GM12878 (cell line): Measurements from ENCODE around the gene FAM20B. TPM values are rescaled to one million over a fixed set of nuclear protein-coding genes. Genes with fewer than 3 reads are reported as not detected.

ENCODE experiments used
- ATF2 ChIP-seq: IDR thresholded peaks from 2 replicates; pipeline ENCODE4 v1.6.1; 2012; ENCODE audit warnings: low read length, inconsistent platforms
- BCL3 ChIP-seq: IDR thresholded peaks from 2 replicates; pipeline ENCODE4 v1.6.1; 2011; ENCODE audit warnings: borderline replicate concordance, low read depth, mild to moderate bottlenecking, moderate library complexity, low read length; ENCODE audit not compliant: insufficient read depth, poor library complexity, severe bottlenecking
- CBX3 ChIP-seq: fragments of 200-600 bp; sonication (generic); IDR thresholded peaks from 2 replicates; pipeline ENCODE4 v1.6.1; 2016; ENCODE audit warnings: low read depth, borderline replicate concordance
- CHD4 ChIP-seq: fragments of 200-600 bp; sonication (generic); IDR thresholded peaks from 2 replicates; pipeline ENCODE4 v1.6.1; 2016; ENCODE audit warnings: mild to moderate bottlenecking
- DPF2 ChIP-seq: fragments of 450-650 bp; IDR thresholded peaks from 2 replicates; pipeline ENCODE4 v1.6.1; 2017; ENCODE audit warnings: mild to moderate bottlenecking
- FOXK2 ChIP-seq: fragments of 450-650 bp; IDR thresholded peaks from 2 replicates; pipeline ENCODE4 v1.6.1; 2017; ENCODE audit warnings: mild to moderate bottlenecking, moderate library complexity
- HCFC1 ChIP-seq: fragments of 150-350 bp; IDR thresholded peaks from 2 replicates; pipeline ENCODE4 v1.6.1; 2014; ENCODE audit warnings: low read length
- IKZF2 ChIP-seq, 2 experiments: fragments of 450-650 bp; IDR thresholded peaks; 2 replicates each; pipeline ENCODE4 v1.6.1; 2017; ENCODE audit warnings: mild to moderate bottlenecking in 2 of 2, moderate library complexity in 2 of 2
- IRF3 ChIP-seq: fragments of 450-650 bp; IDR thresholded peaks from 2 replicates; pipeline ENCODE4 v1.6.1; 2014; ENCODE audit warnings: mild to moderate bottlenecking
- NFIC ChIP-seq: IDR thresholded peaks from 2 replicates; pipeline ENCODE4 v1.6.1; 2012; ENCODE audit warnings: low read depth, mild to moderate bottlenecking, inconsistent platforms, low read length, moderate library complexity
- NR2C2 ChIP-seq: IDR thresholded peaks from 2 replicates; pipeline ENCODE4 v1.6.1; 2011; ENCODE audit warnings: borderline replicate concordance, low read depth; ENCODE audit not compliant: control insufficient read depth, insufficient read length
- PRDM15 ChIP-seq: fragments of 450-650 bp; formaldehyde crosslinking; IDR thresholded peaks from 2 replicates; pipeline ENCODE4 v1.4.0; 2020; ENCODE audit warnings: mild to moderate bottlenecking, moderate library complexity
- RAD21 ChIP-seq: IDR thresholded peaks from 2 replicates; pipeline ENCODE4 v1.6.1; 2011; ENCODE audit warnings: mild to moderate bottlenecking, low read depth, low read length, moderate library complexity; ENCODE audit not compliant: insufficient read depth
- RELB ChIP-seq: fragments of 450-650 bp; IDR thresholded peaks from 2 replicates; pipeline ENCODE4 v1.6.1; 2017; ENCODE audit warnings: low read depth, mild to moderate bottlenecking, moderate library complexity
- RUNX3 ChIP-seq: IDR thresholded peaks from 2 replicates; pipeline ENCODE4 v1.6.1; 2012; ENCODE audit warnings: low read length, inconsistent platforms
- ZBTB11 ChIP-seq: fragments of 450-650 bp; formaldehyde crosslinking; IDR thresholded peaks from 2 replicates; pipeline ENCODE4 v1.5.0; 2022; ENCODE audit warnings: mild to moderate bottlenecking, missing genetic modification characterization
- polyA plus RNA-seq, 11 experiments: library from polyadenylated mRNA; depleted of rRNA in 4 of 11; unstranded in 6 of 11; stranded (reverse) in 5 of 11; fragments of >200 nt; fragmentation: Nextera tagmentation in 4 of 11; fragmentation: Illumina TruSeq in 1 of 11; extraction: Ambion mirVana in 4 of 11; extraction: Trizol in 1 of 11; gene quantifications; 1 replicate in 1 of 11; 2 replicates in 10 of 11; pipeline versions ENCODE4 v1.2.1 to v1.2.3, GENCODE V29; 2011 to 2016; ENCODE audit warnings: inconsistent platforms in 2 of 11, missing spikeins in 2 of 11, low read depth in 1 of 11
- total RNA-seq, 4 experiments: library from RNA; depleted of rRNA in 3 of 4; stranded (reverse); fragments of >200 nt in 3 of 4; fragmentation: Illumina TruSeq in 1 of 4; extraction: Trizol in 1 of 4; gene quantifications; 2 replicates each; pipeline versions ENCODE4 v1.2.1 to v1.2.3, GENCODE V29; 2013 to 2021

Gene FAM20B
- total and polyA plus RNA-seq, 10 of the 15 experiments (the other 5 are each of a cell fraction or from before 2014, with no cell fraction given): 2.4 to 25.6 (median 12.8) TPM

GRCh38 chr1:179081687-179082332 is 56.1 kb downstream of the FAM20B start, which contains the start of gene TOR3A (continued):
- no peak for TF ChIP-seq ZBTB11 (CRISPR knock-in tag)
- TF ChIP-seq DPF2: peak; percentile 59
- no peak for TF ChIP-seq FOXK2
- peak; percentile 50 for TF ChIP-seq RELB
- peak; percentile 54; the same call in 1 of the 2 replicates for TF ChIP-seq NFIC
- peak; percentile 19 to 71; a peak in 2 of 4 replicates for TF ChIP-seq IKZF2 (IDR thresholded peaks at IDR 0.05)
- no peak for TF ChIP-seq PRDM15 (CRISPR knock-in tag)
- 0 out of 2 replicates have a peak, but pooled peaks have one; percentile 18 for TF ChIP-seq ATF2
- TF ChIP-seq CBX3: no peak
- TF ChIP-seq RAD21: no peak
- no peak for TF ChIP-seq CHD4
- TF ChIP-seq RUNX3: peak; percentile 76
- no peak for TF ChIP-seq IRF3
- TF ChIP-seq BCL3: peak; percentile 78
- TF ChIP-seq NR2C2: no peak
- TF ChIP-seq HCFC1: no peak
